ENCODE measurements around the gene NPAS3.

The NPAS3 gene

DNA sequence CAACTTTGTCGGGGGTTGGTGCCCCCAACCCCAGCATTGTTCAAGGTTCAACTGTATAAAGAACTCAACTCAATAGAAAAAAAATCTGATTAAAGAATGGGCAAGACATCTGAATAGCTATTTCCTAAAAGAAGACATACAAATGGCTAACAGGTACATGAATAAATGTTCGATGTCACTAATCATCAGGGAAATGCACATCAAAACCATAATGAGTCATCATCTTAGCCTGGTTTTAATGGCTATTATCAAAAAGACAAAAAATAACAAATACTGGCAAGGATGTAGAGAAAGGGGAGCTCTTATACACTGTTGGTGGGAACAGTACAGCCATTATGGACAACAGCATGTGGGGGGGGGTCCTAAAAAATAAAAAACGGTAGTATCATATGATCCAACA is 28.7 kb downstream of the NPAS3 start:
- Histone ChIP-seq H3K9ac (no peak overlapping the region), H3K4me2 (no peak overlapping the region), H3K4me1 (no peaks in the 10 kb centered on the region), H3K36me3 (no peaks in the 10 kb centered on the region), H3K27me3 (no peaks in the 10 kb centered on the region), H4K20me1 (no peaks in the 10 kb centered on the region), H3K9me3 (replicated peaks in 1 of 11) (no peaks in the 10 kb centered on the region), H3K27ac (no peak overlapping the region), H3K4me3 (no peak overlapping the region)
- TF ChIP-seq Cebpa-rat (IDR thresholded peaks at IDR 0.05) = no peak

DNA sequence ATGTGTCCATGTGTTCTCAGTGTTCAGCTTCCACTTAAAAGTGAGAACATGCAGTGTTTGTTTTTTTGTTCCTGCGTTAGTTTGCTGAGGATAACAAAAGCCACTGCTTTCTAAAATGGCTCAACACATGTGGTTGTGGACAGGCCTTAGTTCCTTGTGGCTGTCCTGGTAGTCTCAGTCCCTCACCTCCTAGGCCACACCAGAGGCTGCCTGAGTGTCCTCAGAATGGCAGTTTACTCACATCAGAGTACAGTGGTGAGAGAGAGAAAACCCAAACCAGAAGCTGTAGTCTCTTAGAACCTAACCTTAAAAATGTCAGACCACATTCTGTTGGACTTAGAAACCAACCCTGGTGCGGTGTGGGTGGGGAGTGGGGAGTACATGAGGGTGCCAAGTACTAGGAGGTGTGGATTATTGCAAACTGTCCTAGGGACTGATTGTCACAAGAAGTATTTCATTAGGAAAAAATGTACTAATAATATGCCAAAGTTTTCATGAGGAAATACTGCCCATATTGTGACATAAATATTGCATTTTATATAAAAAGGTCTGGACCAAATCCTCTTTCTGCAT is 30.4 kb downstream of the NPAS3 start:
- no peaks in the 10 kb centered on the region for H3K9me3 ChIP-seq (replicated peaks in 1 of 11)
- no peak for TF ChIP-seq Cebpa-rat (IDR thresholded peaks at IDR 0.05)
- no peak overlapping the region for H3K9ac ChIP-seq
- H3K36me3 ChIP-seq = no peaks in the 10 kb centered on the region
- H4K20me1 ChIP-seq = no peaks in the 10 kb centered on the region
- H3K4me2 ChIP-seq = no peak overlapping the region
- H3K27me3 ChIP-seq = no peaks in the 10 kb centered on the region
- H3K27ac ChIP-seq = no peak overlapping the region
- no peaks in the 10 kb centered on the region for H3K4me1 ChIP-seq
- no peak overlapping the region for H3K4me3 ChIP-seq

DNA sequence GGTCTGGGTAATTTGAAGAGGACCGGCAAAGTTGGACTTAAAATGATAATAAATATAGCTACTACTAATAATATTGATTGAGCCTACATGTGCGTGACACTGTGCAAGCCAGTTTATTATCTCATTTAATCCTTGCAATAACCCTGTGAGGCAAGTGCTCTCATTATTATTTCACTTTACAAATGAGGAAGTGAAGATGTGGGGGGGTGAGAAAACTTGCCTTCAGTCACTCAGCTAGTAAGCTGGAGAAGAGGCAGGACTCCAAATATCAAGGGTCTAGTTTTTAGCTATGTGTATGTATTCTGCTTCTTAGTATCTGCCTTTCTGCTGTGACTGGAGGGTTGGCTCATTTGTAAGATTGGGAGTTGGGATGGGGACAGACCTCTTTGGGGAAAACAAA is 39.2 kb downstream of the NPAS3 start:
- Histone ChIP-seq H3K4me2 (no peak overlapping the region), H3K9me3 (replicated peaks in 1 of 11) (no peaks in the 10 kb centered on the region), H3K27ac (no peak overlapping the region), H3K4me3 (no peak overlapping the region), H3K27me3 (no peaks in the 10 kb centered on the region), H3K4me1 (no peaks in the 10 kb centered on the region), H4K20me1 (no peaks in the 10 kb centered on the region), H3K36me3 (no peaks in the 10 kb centered on the region), H3K9ac (no peak overlapping the region)
- TF ChIP-seq Cebpa-rat (IDR thresholded peaks at IDR 0.05) = no peak

DNA sequence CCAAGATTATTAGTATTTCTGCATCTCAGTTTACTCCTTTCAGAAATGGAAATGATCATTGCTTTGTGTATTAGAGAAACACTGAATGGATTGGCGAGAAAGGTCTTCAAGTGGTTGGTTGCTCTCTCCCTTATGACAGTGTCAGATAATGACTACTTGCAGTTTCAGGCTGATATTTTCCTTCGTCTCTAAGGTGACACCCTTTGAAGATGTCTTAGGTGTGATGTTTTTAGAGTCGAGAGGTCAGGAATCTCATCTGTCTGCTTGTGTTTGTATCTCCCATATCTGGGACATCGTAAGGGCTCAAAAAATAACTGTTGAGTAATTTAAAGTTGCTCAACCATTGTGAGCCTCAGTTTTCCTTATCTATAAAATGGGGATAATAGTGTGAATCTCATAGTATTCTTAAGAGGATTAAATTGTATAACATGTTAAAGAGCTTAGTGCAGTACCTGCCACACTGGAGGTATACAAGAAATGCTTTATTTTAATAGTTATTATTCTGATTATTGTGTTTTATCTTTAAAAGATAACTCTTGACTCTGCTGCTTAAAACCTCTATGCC is 40.1 kb downstream of the NPAS3 start:
- TF ChIP-seq Cebpa-rat (IDR thresholded peaks at IDR 0.05) = no peak
- H3K4me2 ChIP-seq = no peak overlapping the region
- no peak overlapping the region for H3K27ac ChIP-seq
- no peaks in the 10 kb centered on the region for H3K9me3 ChIP-seq (replicated peaks in 1 of 11)
- no peak overlapping the region for H3K4me3 ChIP-seq
- no peaks in the 10 kb centered on the region for H4K20me1 ChIP-seq
- H3K4me1 ChIP-seq = no peaks in the 10 kb centered on the region
- H3K9ac ChIP-seq = no peak overlapping the region
- no peaks in the 10 kb centered on the region for H3K36me3 ChIP-seq
- no peaks in the 10 kb centered on the region for H3K27me3 ChIP-seq

DNA sequence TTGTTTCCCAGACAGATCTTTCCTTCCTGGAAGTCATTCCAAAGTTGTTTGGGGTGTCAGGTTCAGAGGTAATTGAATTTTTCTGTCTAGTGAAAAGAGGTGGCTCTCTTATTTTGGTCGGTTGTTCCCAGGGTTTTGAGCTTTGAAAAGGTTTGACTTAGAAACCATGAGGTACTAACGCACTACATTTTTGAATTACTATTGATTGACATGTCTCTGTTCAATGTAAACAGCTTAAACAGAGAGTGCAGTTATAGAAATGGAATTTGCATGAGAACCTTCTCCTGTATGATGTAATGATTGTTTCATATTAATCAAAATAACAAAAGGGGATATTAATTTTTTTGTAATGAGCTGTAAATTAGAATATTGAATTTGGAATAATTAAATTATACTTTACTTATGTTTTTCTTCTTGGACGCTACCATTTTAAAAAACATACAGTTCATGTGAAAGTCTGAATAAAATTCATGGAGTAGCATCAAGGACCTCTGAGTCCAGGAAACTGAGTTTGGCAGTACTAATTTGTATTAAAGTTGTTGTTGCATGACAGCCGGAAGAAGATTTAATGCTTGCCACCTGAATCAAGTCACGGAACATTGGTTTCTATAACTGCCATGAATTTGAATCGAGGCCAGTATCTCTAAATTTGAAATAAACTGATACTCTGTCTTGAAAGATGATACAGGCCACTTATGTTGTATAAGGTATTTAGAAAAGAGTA is 41.7 kb downstream of the NPAS3 start:
- Histone ChIP-seq H4K20me1 (no peaks in the 10 kb centered on the region), H3K4me2 (no peak overlapping the region), H3K27me3 (no peaks in the 10 kb centered on the region), H3K4me1 (no peaks in the 10 kb centered on the region), H3K27ac (no peak overlapping the region), H3K36me3 (no peaks in the 10 kb centered on the region), H3K9ac (no peak overlapping the region), H3K9me3 (replicated peaks in 1 of 11) (no peaks in the 10 kb centered on the region), H3K4me3 (no peak overlapping the region)
- TF ChIP-seq Cebpa-rat (IDR thresholded peaks at IDR 0.05) = no peak

DNA sequence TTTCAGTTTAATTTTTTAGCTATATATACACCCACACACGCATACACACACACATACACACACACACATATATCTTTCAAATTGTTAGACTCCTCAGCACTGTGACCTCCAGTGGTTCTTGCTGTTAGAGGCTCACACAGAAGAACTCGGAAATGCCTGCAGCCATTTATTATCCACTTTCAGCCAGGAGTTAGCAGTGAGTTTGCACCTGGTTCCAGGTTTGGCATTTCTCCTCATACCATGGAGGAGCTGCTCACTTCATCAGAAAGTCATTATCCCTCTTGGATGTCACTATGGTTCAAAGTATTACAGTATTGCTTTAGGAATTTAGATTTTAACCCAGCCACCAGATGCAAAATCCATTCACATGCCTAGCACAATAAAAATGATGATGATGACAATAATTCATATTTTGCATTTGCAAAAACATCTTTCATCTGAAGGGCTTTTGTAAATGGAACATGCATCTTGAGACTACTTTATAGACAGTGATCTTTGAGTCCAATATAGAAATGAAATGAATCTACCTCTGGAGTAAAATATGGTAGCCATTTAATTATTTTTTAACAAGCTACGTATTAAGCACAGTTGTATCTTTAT is 42.3 kb downstream of the NPAS3 start:
- H3K4me3 ChIP-seq = no peak overlapping the region
- no peak for TF ChIP-seq Cebpa-rat (IDR thresholded peaks at IDR 0.05)
- H3K9ac ChIP-seq = no peak overlapping the region
- no peak overlapping the region for H3K4me2 ChIP-seq
- H3K27ac ChIP-seq = no peak overlapping the region
- H3K4me1 ChIP-seq = peaks cover 0 to 4% (median 0%) of the 10 kb centered on the region in 10 experiments; a peak in 4 of 20 replicates
- H3K36me3 ChIP-seq = no peaks in the 10 kb centered on the region
- H3K9me3 ChIP-seq (replicated peaks in 1 of 11) = no peaks in the 10 kb centered on the region
- H3K27me3 ChIP-seq = no peaks in the 10 kb centered on the region
- H4K20me1 ChIP-seq = no peaks in the 10 kb centered on the region

DNA sequence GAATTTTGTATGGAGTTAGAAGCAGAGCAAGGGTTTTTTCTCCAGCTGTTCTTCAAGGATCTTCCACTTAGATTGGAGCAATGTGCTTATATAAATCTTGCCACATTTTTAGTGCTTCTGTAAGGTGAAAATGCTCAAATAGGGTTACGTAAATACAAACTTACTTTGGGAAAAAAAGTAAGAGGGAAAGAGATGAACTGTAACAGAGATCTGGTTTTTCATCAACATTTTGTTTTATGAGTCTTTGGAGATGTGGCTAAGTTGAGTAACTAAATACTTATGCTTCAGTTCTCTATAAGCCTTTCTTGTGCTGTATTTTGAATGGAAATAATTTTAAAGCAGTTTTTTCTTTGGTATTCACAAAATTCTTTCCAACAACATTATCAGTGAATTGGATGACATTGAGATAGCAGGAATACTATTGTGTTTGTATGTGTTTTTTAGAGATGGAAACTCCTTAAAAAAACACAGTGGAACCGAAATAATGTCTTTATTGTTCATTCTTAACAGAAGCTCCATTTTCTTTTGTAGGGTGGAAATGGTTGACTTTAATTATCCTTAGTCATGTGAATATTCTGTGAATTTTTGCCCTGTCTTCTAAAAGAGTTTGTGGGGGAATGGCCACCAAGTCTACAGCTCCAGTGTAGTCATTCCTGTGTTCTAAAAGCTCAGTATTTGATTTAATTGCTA is 45.7 kb downstream of the NPAS3 start:
- no peak for TF ChIP-seq Cebpa-rat (IDR thresholded peaks at IDR 0.05)
- Histone ChIP-seq H3K9me3 (replicated peaks in 1 of 11) (no peaks in the 10 kb centered on the region), H4K20me1 (no peaks in the 10 kb centered on the region), H3K27ac (no peak overlapping the region), H3K27me3 (no peaks in the 10 kb centered on the region), H3K4me1 (peaks cover 0 to 8% (median 0%) of the 10 kb centered on the region in 10 experiments; a peak in 4 of 20 replicates), H3K4me2 (no peak overlapping the region), H3K36me3 (no peaks in the 10 kb centered on the region), H3K4me3 (no peak overlapping the region), H3K9ac (no peak overlapping the region)

DNA sequence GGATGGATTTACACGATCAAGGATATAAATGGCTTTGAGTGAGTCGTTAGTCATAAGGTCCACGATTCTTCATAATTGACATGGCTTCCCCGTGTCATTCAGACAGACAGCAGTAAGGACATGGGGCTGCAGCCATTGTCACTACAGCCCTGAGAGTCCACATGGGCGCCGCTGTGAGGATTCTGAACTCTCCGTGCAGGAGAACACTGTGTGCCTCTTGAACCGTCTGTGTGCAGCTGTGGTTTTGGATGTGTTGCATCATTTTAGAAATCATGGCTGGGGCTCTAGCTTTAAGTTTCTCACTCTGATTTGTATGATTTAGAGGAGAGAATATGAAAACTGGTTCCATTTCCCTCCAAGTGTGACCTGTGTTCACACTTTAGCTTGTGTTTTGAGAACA is 47.2 kb downstream of the NPAS3 start:
- Histone ChIP-seq H4K20me1 (no peaks in the 10 kb centered on the region), H3K9me3 (replicated peaks in 1 of 11) (no peaks in the 10 kb centered on the region), H3K36me3 (no peaks in the 10 kb centered on the region), H3K4me1 (peaks cover 0 to 8% (median 0%) of the 10 kb centered on the region in 10 experiments; a peak in 4 of 20 replicates), H3K27ac (no peak overlapping the region), H3K27me3 (no peaks in the 10 kb centered on the region), H3K4me2 (peak overlapping the region in 3 of 11 experiments; percentile 17 to 42 (median 22); a peak in 3 of 22 replicates), H3K9ac (no peak overlapping the region), H3K4me3 (no peak overlapping the region)
- TF ChIP-seq Cebpa-rat (IDR thresholded peaks at IDR 0.05) = no peak

DNA sequence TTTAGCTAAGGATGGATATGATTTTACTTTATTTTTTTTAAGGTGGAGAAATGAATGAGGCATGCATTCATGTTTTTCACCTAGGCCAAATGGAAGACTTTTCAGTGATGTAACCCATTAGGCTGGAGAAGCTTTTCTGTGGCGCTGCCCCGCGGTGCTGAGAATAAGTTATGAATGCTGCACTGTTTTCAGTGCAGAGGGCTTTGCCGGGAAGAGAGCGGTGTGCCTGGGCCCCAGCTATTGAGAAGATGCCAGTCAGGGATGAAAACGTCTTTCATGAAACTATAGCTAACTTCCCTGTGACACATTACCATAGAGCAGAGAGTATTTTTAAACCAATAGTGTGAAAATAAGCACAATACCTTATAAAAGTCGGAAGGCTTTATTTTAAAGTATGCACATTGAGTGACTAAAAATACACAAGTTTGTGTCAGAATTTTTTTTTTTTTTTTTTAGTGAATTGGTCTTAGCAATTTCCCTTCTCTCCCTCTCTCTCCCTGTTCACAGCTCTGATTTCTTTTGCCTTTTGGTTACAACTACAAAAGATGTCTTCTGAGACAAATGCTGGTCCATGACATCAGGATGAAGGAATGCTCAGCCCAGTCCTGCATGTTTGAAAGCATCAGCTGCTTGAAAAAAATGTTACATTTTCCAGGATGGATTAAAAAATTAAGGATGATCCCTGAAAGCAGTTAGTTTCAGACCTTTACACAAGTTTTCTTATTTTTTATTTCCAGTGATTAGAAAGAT is 48.3 kb downstream of the NPAS3 start:
- peaks cover 0 to 8% (median 0%) of the 10 kb centered on the region in 10 experiments; a peak in 4 of 20 replicates for H3K4me1 ChIP-seq
- no peaks in the 10 kb centered on the region for H3K27me3 ChIP-seq
- no peak overlapping the region for H3K4me3 ChIP-seq
- no peak for TF ChIP-seq Cebpa-rat (IDR thresholded peaks at IDR 0.05)
- H3K4me2 ChIP-seq = no peak overlapping the region
- H3K9ac ChIP-seq = no peak overlapping the region
- no peaks in the 10 kb centered on the region for H4K20me1 ChIP-seq
- H3K27ac ChIP-seq = no peak overlapping the region
- no peaks in the 10 kb centered on the region for H3K9me3 ChIP-seq (replicated peaks in 1 of 11)
- no peaks in the 10 kb centered on the region for H3K36me3 ChIP-seq

Data from BLaER1 treated with 17β-estradiol and CSF1 and Interleukin-3, amounts not matched to agents 10 nM and 100 nM (cell line).